ENCODE results near the gene ADARB1. TPM values are rescaled to one million over a fixed set of nuclear protein-coding genes. Genes with fewer than 3 reads are reported as not detected.
"Not testable (repeated sequence)": the region's sequence is repeated elsewhere in the genome, so short reads cannot be mapped to it uniquely, and the experiment has no call there.

ADARB1 gene, protein sequence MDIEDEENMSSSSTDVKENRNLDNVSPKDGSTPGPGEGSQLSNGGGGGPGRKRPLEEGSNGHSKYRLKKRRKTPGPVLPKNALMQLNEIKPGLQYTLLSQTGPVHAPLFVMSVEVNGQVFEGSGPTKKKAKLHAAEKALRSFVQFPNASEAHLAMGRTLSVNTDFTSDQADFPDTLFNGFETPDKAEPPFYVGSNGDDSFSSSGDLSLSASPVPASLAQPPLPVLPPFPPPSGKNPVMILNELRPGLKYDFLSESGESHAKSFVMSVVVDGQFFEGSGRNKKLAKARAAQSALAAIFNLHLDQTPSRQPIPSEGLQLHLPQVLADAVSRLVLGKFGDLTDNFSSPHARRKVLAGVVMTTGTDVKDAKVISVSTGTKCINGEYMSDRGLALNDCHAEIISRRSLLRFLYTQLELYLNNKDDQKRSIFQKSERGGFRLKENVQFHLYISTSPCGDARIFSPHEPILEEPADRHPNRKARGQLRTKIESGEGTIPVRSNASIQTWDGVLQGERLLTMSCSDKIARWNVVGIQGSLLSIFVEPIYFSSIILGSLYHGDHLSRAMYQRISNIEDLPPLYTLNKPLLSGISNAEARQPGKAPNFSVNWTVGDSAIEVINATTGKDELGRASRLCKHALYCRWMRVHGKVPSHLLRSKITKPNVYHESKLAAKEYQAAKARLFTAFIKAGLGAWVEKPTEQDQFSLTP
- polyA plus RNA-seq (2014; cell fraction: cytosol; rRNA removed): 2.5 and 3.1 TPM in 2 replicates
- 7.2 and 12.7 TPM in 2 replicates for polyA plus RNA-seq (2014; cell fraction: nucleus; rRNA removed)

GRCh38 chr21:45074048-45074817 is at the start of gene ADARB1:
Gene ADARB1, plus strand, starts transcription at chr21:45074580. Its CDS starts 97,077 bp downstream, at chr21:45171657.
- DNase-seq (ENCODE audit: low spot score): peak; percentile 52

GRCh38 chr21:45026066-45026745 is 48.2 kb upstream of the ADARB1 start:
- no peak for DNase-seq (ENCODE audit: low spot score)

- peak; percentile 41 for DNase-seq (ENCODE audit: low spot score)
Observed at GRCh38 chr21:45026826-45027225, 47.6 kb upstream of the ADARB1 start.

DNA sequence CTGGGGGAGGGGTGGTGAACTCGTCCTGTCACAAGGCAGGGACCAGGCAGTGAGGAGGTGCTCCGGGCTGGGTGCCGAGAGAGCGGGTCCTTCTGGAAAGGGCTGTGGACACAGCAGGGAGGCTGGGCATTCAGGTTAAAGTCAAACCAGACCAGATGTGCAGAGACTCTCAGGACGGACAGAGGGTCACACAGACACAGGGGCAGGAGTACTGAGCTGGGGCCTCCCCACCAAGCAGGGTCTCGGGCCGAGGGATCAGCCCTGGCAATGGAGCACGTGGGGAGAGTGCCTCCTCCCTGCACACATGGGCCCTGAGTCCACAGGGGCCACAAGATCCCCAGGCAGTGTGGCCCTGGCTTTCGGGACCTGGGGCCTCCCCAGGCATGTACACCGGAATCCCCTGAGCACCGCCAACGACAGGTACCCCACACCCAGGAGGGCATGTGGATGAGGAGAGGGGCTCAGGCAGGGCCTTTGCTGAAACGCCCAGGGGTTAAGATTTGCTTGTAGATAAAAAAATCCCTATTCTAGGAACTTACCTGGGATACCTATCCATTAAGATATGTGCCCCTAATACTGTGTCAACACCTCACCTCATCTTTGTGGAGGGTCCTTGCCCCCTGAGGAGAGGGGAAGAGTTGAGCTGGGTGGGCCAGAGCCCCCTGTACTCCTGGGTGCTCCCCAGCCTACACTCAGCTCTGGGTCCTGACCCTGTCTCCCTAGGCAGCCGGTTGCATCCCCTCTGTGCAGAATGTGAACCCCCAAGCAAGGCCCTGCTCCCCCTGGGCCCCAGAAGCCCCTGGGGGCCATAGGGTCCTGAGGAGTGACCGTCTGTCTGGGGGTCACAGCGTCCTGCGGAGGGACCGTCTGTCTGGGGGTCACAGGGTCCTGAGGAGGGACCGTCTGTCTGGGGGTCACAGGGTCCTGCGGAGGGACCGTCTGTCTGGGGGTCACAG is 46.9 kb upstream of the ADARB1 start:
- no peak for DNase-seq (ENCODE audit: low spot score)

- not testable (repeated sequence) for DNase-seq (ENCODE audit: low spot score)
Observed at GRCh38 chr21:45028645-45029044, 45.7 kb upstream of the ADARB1 start.

GRCh38 chr21:45029298-45029947 is 45.0 kb upstream of the ADARB1 start:
- peak; percentile 81 for DNase-seq (ENCODE audit: low spot score)

DNA sequence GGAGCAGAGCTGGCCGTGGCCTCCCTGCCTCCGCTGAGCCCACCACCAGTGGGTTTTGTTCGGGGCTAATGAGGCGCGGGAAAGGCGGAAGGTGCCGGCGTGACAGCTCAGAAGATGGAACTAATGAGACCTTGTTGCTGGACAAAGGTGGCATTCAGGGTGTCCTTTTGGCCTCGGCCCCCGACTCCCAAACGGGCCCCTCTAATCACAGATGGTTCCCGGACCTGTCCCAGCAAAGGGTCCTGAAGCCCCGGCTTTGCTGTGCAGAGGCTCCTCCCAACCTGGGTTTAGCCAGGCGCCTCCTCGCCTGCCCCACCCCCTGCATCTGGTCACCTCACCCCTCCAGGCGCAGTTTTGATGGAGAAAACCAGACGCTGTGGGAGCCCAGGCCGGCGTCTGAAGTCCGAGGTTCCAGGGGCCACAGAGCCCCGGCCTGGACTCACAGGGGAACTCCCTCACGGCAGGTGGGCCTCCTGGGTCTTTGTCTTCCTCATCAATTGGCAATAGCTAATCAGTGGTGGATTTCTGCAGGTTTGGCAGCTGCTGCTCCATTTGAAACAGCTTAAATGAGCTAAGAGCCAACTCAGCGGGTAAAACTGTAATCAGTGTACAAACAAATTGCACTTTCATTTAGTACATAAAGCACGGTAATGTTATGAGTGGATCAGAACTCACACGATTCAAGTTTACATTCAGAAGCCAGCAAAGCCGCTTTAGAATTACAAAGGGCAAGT is 44.3 kb upstream of the ADARB1 start:
- DNase-seq (ENCODE audit: low spot score): no peak

DNA sequence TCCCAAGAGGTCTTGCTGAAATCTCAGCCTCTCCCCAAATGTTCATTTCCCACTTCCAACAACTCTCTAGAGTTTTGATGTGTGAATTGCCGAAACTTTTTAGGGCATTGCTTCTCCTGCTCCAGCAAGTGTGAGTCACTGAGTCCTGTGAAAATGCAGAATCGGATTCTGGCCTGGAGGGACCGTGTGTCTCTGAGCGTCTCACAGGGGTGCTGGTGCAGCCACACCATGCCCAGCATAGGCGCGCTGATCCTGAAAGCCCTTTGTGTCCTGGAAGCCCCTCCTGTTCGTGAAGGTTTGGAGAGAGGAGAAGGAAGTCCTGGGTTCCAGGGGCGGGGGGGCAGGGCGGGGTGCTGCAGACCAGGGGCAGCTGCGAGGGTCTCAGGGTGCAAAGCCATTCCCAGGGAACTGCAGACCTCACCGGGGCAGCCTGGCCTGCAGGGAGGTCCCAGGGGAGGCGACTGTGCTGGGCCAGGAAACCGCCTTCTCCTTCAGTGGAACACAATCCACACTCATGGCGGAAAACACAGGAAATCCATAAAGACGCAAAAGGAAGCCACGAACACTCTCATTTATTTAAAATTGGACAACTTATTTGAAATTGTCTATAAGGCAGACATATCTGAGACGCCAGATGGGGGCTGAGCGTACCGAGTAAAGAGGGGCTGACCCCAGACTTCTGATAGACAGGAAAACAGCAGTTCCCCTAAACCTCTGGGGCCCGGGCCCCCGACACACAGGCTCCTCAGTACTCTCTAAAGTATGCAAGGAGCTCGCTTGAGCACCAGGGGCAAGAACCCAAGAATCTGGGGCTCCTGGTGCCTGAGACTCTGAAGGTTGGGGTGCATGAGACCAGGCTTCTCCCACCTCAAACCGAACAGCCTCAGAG is 43.5 kb upstream of the ADARB1 start:
- DNase-seq (ENCODE audit: low spot score): no peak

GRCh38 chr21:45031571-45032191 is 42.7 kb upstream of the ADARB1 start:
- no peak for DNase-seq (ENCODE audit: low spot score)

DNA sequence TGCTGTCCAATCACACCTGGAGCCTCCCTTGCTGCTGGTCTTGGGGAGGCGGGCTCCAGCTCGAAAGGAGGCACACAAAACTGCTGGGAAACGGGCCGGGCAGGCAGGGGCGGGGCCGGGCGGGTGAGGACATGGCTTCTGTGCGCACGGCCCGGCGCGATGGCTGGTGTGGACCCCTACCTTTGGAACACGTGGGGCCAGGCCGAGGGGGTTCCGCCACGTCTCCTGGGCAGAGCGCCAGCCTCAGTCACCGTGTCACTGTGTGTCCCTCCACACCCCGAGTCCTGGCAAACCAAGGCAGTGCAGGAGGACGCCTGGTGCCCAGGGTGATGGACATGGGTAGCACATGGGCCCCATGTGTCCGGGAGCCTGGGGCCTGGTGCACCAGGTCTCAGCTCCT is 42.0 kb upstream of the ADARB1 start:
- no peak for DNase-seq (ENCODE audit: low spot score)

DNA sequence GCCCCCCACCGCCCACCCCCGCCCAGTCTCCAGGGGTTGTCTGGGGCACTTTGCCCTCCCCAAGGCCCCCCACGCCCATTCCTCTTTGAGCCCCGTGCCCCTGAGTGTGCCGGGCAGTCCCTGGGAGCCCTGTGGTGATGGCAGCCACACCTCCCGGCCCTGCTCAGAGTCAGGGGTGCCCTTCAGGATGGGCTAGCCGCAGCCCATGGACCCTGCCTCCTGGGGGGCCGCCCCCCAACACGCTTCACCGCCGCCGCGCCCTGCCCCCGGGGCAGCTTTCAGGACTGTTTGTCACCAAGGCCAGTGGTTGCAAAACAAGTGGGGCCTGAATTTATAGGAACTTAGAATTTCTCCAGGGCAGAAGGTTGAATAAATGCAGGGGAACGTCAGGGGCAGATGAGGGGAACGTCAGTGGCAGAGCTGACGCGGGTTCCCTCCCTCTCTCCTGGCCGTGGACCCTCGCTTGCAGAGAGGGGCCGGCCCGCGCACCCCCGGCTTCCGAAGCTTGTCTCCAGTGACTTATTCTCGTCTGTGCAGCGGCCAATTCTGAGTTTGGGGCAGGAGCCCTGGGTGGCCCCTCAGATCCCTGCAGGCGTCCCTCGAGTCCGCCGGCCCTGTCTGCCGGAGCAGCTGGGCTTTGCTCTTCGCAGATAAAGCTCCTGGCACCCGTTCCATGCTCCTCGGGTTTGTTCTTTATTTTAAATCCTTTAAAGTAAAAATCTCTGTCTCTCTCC is 41.2 kb upstream of the ADARB1 start:
- no peak for DNase-seq (ENCODE audit: low spot score)

- DNase-seq (ENCODE audit: low spot score): no peak
Observed at GRCh38 chr21:45033791-45034555, 40.4 kb upstream of the ADARB1 start.

DNA sequence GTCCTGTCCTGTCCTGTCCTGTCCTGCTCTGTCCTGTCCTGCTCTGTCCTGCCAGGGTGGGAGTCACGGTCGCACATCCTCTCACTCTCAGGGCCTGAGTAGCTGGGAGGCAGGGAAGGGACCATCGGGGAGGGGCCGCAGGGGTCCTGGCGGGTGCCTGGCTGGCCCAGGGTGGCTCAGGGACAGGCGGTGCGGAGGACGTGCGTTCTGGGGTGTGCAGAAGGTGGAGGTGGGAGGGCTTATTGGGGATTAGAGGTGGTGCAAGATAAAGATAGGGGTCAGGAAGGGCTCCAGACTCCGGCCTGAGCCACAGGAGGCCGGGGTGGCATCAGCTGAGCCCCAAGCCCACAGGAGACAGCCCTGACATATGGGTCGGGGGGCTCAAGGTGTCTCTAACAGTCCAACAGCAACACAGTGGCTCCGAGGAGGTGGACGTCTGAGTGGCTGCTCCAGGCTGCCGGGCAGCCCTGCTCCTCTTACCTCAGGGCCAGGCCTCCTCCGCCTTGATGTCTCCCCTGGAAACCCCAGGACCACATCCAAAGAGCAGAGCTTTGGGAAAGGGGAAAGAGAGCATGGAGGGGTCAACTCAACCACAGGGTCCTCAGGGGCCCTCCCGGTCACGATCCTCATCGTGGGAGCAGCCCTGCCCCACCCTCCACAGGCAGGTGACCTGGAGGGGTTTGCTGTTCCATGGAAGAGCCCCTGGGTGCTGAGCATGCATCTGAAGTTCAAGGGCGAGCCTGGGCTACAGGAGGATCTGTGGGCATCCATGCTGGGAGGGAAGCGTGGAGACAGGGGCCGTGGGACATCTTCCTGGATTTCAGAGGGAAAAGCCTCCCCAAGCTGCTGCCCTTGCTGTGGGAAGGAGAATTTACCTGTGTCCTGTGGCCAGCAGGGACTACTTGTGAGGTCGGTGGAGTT is 39.6 kb upstream of the ADARB1 start:
- DNase-seq (ENCODE audit: low spot score): no peak

GRCh38 chr21:45035477-45035848 is 38.9 kb upstream of the ADARB1 start:
- no peak for DNase-seq (ENCODE audit: low spot score)

GRCh38 chr21:45036630-45037029 is 37.8 kb upstream of the ADARB1 start:
- DNase-seq (ENCODE audit: low spot score): no peak

Measured in SK-N-DZ (cell line).